GM18519 (cell line): ENCODE results near the gene ECPAS.
"Not testable (repeated sequence)": the region's sequence is repeated elsewhere in the genome, so short reads cannot be mapped to it uniquely, and the experiment has no call there.

Source experiments
- ATAC-seq: cut with Tn5 transposase; IDR thresholded peaks from one replicate; pipeline ENCODE4 v1.9.1; 2021; ENCODE audit warnings: mild to moderate bottlenecking, moderate library complexity; ENCODE audit not compliant: unreplicated experiment, low FRiP score

Gene ECPAS

DNA sequence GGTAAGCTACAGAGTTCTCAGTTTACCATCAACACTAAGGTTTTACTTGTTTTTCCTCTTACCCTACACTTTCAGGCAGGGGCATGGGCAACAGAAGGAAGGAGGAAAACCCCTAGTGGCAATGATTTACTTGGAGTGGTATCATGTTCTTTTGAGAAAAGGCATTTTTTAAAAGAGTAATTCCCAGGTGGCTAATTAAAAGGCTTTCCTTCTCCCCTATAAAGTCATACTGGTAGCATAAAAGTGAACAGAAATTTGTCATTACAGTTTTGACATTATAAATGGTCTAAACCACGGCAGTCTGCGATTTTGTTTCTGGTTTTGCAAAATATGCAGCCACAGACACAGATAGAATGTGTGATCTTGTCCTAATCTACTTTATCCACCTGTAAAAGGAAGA, 123.3 kb downstream of the ECPAS start:
- ATAC-seq = no peak

DNA sequence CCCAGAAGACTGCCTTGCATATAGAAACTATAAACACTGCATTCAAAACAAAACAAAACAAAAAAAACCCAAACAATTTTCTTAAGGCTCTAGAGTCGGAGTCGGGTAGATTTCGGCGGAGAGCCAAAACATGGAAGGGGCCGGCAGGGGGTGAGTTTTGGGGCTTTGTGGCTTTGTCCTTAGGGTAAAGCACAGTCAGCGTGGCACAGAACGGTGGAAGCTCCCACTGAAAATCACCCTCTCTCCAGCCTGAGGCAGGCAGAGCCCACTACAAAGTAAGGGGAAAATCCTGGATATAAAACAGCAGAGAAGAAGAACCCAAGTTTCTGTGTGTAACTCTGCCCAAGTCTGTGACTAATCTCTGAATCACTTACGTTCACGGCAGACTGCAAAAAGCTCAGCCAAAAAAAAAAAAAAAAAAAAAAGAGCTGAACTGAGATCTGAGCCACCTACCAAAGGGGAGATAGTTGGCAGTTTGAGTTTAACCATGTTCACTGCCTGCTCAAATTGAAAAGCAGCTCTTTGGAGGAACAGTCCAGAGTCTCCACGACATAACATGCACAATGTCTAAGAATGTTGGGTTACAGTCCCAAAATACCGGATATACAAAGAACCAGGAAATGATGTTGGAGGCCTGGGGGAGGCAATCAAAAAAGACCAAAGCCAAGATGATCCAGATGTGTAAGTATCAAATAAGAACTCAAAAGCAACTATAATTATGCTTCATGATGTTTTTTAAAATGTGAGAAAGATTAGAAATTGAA, 127.5 kb downstream of the ECPAS start:
- no peak for ATAC-seq

- no peak for ATAC-seq
Measured at GRCh38 chr9:111352545-111352944, 131.6 kb downstream of the ECPAS start.

GRCh38 chr9:111350556-111350955, 133.6 kb downstream of the ECPAS start:
- no peak for ATAC-seq

DNA sequence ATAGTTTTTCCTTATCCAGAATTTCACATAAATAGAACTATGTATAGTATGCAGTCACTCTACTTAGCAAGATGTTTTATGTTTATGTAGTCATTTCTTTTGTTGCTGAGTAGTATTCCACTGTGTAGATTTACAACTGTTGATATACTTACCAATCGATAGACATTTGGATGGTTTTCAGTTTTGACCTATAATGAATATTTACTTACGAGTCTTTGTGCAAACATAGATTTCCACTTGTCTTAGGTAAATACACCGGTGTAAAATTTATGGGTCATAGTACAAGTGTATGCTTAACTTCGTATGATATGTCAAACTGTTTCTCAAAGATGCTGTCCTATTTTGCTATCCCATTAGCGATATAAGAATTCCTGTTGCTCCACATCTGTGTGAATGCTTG, 134.4 kb downstream of the ECPAS start:
- ATAC-seq = no peak

GRCh38 chr9:111348821-111349271, 135.3 kb downstream of the ECPAS start:
- ATAC-seq = no peak

DNA sequence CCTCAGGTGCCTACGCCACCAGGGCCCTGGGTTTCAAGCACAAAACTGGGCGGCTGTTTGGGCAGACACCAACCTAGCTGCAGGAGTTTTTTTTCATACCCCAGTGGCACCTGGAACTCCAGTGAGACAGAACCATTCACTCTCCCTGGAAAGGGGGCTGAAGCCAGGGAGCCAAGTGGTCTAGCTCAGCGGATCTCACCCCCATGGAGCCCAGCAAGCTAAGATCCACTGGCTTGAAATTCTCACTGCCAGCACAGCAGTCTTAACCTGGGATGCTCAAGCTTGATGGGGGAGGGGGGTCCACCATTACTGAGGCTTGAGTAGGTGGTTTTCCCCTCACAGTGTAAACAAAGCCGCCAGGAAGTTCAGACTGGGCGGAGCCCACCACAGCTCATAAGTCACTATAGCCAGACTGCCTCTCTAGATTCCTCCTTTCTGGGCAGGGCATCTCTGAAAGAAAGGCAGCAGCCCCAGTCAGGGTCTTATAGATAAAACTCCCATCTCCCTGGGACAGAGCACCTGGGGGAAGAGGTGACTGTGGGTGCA, 149.8 kb downstream of the ECPAS start:
- not testable (repeated sequence) for ATAC-seq

DNA sequence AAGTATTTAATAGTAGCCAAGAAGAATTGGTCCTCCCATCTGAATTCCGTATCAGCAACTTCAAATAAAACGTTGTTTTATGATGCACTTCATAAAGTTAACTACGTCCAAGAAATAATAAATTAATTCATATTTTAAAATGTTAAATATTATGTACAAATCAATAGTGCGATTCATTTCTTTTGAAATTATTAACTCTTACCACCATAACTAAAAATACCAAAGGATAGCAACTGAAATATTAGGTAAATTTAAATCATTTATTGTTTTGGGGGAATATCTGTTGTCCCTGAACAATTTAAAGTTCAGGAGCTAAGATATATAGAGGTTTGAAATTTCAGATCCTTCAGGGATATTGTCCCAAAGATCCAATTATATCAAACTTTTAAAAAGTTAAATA, 154.1 kb downstream of the ECPAS start, which contains the start of gene OR2K2:
OR2K2 (minus strand) TSS at position 101 of the 400 bp plus-strand sequence. CDS start 1,791 bp downstream, outside the sequence.
- ATAC-seq = no peak

DNA sequence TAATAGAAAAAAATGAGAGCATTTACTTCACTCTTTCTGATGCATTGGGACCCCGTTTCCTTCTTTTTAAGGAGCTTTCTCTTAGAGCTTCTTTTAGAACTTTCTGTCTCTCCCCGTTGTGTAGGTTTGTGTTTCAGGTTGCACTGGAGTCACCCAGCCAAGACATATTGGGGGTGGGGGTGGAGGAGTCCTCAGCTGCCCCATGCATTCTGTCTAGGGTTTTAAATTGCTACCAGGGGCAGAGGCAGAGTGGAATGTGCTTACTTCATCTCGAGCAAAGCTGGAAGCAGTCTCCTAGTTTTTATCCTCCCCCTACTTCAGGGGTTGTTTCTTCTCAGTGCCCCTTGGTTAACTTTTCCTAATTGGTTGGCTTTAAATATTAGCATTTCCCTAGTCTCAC, 163.6 kb downstream of the ECPAS start:
- ATAC-seq = no peak

DNA sequence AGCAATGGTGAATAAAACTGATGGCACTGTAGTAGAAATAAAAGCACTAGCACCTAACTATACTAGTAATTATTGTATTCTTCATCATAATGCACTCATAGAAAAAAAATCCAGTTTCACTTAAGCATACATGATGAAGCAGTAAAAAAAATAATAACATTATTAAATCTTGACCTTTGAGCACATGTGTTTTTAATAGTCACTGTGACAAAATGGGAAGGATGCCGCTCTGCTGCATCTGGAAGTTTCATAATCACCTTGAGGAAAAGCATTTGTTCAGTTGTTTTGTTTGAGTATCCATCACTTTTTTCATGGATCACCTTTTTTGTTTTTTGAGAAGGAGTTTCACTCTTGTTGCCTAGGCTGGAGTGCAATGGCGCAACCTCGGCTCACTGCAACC, 167.4 kb downstream of the ECPAS start:
- ATAC-seq = no peak
